NCI-H82 treated with DMSO at 0.1 percent for 48 hours (cell line): ENCODE results near the gene EEF1A1.
A peak's percentile ranks its signal among the peaks of the same experiment; 100 is the strongest.
"Not testable (repeated sequence)": the region's sequence is repeated elsewhere in the genome, so short reads cannot be mapped to it uniquely, and the experiment has no call there.

Experiments
- DNase-seq: peaks from one replicate; lab custom pipeline; 2025; ENCODE audit not compliant: unreplicated experiment; lab: John Stamatoyannopoulos, UW

EEF1A1 gene

DNA sequence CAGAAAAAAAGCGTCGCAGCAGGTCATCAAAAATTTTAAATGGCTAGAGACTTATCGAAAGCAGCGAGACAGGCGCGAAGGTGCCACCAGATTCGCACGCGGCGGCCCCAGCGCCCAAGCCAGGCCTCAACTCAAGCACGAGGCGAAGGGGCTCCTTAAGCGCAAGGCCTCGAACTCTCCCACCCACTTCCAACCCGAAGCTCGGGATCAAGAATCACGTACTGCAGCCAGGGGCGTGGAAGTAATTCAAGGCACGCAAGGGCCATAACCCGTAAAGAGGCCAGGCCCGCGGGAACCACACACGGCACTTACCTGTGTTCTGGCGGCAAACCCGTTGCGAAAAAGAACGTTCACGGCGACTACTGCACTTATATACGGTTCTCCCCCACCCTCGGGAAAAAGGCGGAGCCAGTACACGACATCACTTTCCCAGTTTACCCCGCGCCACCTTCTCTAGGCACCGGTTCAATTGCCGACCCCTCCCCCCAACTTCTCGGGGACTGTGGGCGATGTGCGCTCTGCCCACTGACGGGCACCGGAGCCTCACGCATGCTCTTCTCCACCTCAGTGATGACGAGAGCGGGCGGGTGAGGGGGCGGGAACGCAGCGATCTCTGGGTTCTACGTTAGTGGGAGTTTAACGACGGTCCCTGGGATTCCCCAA, at the start of gene EEF1A1:
Gene EEF1A1, minus strand, starts transcription at position 345 of the 663 bp plus-strand sequence. CDS start 1,006 bp downstream, outside the sequence.
- peak; percentile 97 for DNase-seq

DNA sequence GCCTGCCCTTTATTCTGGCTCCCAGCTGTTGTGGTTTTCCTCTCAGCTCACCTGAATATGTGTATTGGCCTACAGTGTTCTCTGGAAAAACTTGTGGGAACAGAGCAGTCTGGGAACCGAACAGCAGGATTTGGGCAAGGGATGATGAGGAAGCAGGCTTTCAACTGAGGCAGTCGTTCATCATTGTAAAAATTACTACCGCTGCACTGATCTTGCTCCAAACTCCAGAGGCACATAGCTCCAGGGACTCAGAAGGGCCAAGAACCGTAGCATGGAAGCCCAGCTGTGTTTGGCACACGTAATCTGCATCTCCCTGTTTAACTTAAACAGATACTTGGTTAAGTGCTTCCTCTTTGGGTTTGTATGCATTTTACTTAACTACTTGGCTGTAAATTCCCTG, 48.3 kb upstream of the EEF1A1 start:
- DNase-seq: no peak

DNA sequence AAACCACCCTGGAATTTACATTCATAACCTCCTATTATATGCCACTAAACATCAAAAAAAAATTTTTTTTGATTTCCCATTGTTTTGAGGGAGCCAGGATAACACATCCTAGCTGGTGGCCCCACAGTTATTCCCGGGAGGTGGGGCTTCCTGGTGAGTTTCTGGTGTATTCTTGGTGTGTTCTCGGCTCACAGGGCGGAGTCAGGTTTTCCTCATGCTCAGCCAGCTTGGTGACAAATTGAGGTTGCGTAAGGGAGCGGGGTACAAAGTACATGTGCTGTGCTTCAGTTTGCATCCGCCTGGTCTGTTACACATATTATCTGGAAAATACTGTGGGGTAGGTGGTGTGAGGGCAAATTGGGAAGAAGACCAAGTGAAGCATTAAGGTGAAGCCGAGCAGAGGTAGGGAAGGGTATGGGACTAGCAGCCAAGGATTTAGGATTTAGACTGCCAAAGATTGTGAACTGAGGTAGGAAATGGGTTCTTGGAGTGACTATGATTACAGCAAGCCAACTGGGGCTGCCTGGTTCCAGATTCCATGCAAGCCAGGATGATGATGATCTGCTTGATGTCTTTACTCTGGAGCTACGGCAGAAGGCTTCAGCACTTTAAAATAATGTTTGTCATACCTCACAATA, 46.2 kb upstream of the EEF1A1 start:
- no peak for DNase-seq

DNA sequence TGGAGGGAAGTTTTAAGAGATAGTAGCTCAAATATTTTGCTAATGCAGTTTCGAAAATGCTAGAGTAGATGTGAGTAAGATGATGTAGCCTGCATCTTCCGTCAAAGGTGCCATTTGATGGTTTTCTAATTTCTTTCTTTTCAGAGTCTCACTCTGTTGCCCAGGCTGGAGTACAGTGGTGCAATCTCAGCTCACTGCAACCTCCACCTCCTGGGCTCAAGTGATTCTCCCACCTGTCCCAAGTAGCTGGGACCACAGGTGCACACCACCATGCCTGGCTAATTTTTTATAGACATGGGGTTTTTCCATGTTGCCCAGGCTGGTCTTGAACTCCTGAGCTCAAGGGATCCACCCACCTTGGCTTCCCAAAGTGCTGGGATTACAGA, 45.6 kb upstream of the EEF1A1 start:
- DNase-seq: not testable (repeated sequence)

DNA sequence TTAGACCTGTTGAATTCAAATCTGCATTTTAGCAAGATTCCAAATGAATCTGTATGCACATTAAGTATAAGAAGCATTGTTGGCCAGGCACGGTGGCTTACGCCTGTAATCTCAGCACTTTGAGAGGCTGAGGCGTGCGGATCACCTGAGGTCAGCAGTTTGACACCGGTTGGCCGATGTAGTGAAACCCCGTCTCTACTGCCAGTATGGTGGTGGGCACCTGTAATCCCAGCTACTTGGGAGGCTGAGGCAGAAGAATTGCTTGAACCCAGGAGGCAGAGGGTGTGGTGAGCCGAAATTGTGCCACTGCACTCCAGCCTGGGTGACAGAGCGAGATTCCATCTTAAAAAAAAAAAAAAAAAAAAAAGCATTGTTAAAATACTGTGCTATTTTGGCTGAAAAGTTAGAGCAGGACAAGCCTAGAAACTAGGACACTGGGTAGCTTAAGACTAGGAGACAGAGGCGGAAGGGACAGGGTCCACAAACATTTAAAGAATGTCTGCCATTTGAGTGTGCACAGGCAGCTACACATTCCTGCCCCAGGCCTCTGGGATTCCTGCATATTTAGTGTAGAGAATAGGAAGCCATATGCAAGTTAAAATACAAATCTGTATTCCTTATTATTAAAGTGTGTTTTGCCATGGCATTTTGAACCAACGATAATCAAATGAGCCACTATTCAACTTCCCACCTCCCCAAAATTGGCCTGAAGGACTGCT, 45.1 kb upstream of the EEF1A1 start:
- DNase-seq: no peak

DNA sequence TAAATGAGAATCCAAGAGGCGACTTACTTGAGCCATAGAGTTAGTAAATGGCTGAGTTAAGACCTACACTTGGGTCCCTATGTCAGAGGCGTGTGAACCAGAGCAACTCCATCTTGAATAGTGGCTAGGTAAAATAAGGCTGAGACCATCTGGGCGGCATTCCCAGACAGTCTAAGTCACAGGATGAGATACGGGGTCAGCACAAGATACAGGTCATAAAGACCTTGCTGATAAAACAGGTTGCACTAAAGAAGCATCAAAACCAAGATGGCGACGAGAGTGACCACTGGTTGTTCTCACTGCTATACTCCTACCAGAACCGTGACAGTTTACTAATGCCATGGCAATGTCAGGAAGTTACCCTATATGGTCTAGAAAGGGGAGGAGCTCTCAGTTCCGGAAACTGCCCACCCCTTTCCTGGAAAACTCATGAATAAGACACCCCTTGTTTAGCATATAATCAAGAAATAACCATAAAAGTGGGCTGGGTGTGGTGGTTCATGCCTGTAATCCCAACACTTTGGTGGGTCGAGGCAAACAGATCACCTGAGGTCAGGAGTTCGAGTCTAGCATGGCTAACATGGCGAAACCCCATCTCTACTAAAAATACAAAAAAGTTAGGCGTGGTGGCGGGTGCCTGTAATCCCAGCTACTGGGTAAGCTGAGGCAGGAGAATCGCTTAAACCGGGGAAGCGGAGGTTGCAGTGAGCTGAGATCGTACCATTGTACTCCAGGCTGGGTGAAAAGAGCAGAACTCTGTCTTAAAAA, 43.9 kb upstream of the EEF1A1 start:
- no peak for DNase-seq

DNA sequence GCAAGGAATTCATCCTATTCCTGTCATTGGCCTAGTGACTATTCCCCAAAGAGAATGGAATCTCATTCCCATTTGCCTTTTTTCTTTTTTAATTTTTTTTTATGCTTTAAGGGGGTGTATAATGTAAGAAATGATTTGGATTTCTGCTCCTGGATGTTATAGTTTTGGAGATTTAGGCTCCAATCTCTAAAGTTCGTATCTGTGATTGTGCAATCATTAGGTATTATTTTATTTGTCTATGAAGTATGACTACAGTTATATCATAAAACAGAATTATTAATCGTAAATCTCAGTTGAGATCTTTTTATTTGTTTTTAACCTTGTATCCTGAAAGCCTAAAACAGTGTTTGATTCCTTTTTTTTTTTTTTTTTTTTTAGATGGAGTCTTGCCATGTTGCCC, 41.7 kb upstream of the EEF1A1 start:
- no peak for DNase-seq

DNA sequence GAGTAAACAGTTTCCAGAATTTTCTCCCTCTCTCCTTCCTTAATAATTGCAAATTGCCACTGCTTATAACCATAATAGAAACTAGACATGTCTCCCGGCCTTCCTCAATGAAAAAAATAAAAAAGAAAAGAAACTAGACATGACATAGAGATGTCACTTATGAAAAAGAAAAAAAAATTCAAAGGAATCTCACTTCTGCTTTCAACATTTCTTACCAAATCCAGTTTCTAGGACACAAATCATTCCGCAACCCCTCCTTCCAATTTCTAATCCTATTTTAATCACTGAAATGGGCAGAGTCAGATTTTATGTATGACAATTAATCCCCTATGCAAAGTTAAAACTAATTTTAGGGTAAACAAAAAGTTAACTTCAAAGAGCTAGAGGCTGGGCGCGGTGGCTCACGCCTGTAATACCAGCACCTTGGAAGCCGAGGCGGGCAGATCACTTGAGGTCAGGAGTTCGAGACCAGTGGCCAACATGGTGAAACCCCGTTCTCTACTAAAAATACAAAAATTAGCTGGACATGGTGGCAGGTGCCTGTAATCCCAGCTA, 40.1 kb upstream of the EEF1A1 start:
- no peak for DNase-seq

DNA sequence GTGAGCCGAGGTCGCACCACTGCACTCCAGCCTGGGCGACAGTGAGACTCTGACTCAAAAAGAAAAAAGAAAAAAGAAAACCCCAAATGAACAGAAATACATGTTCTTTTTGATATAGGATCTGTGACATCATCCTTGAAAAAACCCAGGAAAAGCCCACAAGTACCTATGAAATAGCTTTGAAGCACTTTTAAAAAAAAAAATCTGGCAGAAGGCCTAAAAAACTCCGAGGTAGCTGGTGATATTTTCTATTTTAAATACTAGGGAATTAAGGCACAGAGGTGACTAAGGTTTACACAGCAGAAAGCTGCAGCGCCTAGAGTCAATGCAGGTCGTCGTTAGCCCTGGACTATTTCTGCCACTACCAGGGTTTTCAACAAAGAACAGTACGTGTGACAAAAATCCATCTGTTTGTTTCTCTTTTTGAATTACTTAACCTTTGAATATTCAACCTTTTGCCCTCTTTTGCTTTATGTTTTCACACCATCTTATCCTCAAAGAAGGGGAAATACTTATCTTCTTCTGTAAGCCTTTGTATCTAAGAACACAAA, 39.4 kb upstream of the EEF1A1 start:
- no peak for DNase-seq

DNA sequence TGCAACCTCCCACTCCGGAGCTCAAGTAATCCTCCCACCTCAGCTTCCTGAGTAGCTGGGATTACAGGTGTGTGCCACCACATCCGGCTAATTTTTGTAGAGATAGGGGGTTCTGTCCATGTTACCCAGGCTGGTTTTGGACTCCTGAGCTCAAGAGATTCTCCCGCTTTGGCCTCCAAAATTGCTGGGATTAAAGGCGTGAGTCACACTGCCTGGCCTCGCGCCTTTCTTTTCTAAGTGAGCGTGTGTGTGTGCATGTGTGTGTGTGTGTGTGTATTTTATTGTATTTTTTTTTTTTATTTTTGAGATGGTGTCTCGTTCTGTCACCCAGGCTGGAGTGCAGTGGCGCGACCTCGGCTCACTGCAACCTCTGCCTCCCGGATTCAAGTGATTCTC, 38.6 kb upstream of the EEF1A1 start:
- not testable (repeated sequence) for DNase-seq

DNA sequence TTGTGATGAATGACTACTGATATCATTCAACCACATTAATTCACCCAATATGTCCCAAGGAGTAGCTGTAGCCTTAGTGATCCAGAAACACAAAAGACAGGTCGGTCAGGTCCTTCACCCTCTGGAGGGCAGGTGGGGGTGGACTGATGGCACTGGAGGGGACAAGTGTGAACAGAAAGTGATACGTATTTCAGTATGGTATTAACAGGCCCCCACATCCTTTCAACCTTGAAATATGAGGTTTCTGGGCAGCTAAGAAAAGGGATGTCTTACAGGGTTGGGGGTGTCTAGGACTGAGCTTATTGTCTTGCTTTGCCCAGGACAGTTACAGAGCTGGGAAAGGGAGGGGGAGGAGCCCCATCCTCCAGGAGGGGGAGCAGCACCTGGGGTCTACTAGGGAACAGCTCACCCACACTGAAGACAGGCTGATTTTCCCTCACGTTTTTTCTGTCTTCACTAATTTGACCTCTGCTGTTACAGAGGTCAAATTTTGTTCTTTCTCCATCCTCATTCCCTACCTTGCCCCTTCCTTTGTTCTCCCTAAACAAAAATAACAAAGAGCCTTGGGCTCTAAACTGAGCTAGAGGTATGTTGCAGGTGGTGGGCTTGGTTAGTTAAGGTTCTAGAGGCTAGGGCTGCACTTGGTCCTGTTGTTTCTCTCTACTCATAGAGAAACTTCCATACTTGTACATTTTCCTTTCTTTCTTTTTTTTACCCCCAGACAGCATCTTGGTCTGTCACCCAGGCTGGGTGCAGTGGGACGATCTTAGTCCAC, 38.0 kb upstream of the EEF1A1 start:
- DNase-seq: no peak

DNA sequence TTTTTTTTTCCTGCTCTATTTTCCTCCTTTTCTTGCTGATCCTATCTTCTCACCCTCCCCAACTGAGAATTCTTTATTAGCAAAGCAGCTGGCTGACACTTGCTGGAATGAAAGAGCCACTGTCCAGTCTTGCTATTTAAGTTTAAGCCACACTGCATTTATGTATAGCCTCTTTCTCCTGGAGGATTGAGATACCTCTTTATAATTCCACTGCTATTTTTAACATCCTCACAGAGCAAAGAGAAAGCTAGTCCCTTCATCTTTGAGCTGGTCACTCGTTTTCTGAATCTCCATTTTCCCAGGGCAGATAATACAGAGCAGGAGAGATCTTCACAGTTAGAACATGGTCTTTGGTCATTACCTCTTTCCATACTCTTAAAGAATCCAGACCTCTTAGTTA, 36.0 kb upstream of the EEF1A1 start:
- no peak for DNase-seq

DNA sequence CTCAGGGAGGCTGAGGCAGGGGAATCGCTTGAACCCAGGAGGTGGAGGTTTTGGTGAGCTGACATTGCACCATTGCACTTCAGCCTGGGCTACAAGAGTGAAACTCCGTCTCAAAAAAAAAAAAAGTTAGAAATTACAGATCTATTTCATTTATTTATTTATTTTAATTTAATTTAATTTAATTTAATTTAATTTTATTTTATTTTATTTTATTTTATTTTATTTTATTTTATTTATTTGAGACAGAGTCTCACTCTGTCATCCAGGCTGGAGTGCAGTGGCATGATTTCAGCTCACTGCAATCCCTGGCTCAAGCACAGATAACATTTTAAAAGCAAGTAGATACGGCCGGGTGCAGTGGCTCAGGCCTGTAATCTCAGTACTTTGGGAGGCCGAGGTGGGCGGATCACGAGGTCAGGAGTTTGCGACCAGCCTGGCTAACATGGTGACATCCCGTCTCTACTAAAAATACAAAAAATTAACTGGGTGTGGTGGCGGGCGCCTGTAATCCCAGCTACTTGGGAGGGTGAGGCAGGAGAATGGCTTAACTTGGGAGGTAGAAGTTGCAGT, 34.6 kb upstream of the EEF1A1 start:
- not testable (repeated sequence) for DNase-seq

DNA sequence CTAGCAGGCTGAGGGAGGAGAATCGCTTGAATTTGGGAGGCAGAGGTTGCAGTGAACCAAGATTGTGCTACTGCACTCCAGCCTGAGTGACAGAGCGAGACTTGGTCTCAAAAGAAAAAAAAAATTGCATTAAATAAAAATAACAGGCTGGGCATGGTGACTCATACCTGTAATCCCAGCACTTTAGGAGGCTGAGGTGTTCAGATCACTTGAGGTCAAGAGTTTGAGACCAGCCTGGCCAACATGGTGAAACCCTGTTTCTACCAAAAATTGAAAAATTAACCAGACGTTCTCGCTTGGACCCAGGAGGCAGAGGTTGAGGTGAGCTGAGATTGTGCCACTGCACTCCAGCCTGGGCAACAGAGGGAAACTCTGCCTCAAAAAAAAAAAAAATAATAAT, 30.3 kb upstream of the EEF1A1 start:
- not testable (repeated sequence) for DNase-seq

DNA sequence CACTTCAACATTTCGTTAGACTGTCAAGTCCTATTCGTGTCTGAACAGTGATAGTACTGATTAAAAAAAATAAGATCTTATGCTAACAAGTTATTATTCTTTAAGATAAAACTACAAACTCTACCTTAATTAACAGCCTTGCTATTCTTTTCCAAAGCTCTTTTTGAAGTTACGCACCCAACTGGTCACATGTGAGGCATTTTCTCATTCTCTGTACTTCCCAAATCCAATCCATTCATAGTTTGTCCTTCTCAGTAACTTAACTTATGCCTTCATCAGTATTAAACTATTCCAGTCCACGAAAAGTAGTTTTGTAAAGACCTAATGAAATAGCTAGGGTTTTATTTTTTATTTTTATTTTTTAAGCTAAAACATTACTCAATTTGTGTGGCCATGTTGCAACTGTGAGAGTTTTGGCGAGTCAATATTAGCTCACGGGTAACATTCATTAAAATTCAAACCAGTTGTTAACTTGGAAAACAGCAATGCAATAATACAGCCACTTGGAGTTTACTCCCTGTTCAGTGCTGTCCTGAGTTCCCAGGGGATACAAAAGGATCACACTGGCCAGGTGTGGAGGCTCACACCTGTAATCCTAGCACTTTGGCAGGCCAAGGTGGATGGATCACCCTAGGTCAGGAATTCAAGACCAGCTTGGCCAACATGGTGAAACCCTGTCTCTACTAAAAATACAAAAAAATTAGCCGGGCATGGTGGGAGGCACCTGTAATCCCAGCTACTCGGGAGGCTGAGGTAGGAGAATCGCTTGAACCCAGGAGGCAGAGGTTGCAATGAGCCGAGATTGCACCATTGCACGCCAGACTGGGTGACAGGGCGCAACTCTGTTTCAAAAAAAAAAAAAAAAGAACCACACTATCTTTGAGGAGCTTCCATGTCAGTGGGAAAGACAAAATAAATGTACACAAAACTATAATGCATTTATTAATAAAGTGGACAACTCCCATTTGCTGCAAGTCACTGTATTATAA, 27.9 kb upstream of the EEF1A1 start:
- DNase-seq: no peak

DNA sequence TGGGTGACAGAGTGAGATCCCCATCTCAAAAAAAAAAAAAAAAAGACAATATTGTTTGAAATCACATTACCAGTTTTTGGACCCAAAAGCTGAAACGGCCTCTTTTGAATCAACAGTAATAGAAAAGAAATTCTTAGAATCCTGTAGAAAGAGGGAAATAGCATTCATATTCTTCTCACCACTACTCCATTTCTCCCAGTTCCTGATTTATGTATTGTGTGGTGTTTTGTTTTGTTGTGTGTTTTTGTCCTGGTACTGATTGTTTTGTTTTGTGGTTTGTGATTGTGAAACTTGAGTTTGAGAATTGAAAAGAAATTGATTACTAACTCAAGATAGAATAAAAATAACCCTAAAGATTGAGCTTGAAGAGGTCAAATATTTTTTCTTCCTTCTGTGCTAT, 26.2 kb upstream of the EEF1A1 start:
- no peak for DNase-seq

DNA sequence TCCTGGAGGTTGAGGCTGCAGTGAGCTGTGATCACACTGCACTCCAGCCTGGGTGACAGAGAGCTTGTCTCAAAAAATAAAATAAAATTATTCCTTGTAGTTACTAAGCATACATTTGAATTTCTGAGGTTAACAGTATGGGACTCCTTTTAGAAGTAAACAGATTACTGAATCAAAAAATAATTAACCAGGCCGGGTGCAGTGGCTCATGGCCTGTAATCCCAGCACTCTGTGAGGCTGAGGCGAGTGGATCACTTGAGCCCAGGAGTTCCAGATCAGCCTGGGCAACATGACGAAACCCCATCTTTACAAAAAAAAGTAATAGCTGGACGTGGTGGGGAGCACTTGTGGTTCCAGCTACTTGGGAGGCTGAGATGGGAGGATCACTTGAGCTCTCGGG, 22.1 kb upstream of the EEF1A1 start:
- no peak for DNase-seq

DNA sequence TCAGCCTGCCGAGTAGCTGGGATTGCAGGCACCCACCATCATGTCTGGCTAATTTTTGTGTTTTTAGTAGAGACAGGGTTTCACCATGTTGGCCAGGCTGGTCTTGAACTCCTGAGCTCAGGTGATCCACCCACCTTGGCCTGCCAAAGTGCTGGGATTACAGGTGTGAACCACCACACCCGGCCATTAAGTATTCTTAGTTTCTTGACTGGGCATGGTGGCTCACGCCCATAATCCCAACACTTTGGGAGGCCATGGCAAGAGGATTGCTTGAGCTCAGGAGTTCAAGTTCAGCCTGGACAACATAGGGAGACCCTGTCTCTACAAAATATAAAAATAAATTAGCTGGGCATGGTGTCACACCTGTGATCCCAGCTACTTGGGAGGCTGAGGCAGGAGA, 21.6 kb upstream of the EEF1A1 start:
- not testable (repeated sequence) for DNase-seq
